ENCODE results near the gene PALM.
"Not testable (repeated sequence)": the region's sequence is repeated elsewhere in the genome, so short reads cannot be mapped to it uniquely, and the experiment has no call there.

PALM gene

DNA sequence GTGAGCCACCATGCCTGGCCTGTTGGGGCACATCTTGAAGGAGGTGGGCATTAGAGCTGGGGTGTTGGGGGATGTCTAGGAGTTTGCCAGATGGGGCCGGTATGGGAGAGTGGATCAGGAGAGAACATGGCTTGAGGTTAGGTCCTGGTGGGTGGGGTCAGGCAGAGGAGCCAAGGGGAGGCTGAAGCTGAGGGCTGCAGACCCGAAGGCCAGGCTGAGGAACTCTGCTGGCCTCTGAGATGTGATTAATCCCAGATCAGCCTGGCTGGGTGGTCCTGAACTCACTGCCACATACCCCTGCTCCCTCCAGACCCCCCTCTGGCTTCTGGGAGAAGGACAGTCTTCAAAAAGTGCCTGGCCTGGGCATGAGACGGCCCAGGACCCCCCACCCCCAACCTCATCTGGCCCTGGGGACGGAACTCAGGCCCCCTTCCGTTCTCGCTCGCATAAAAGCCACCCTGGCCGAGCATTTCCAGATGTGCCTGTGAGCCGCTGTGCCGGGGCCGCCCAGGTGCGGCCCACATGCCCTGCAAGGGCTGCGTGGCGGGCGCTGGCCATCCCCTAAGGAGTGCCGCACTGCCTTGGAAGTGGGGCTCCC is 29.8 kb upstream of the PALM start:
- DNase-seq (ENCODE audit: low read depth in 3 of 3, low spot score in 1 of 3) = no peak

DNA sequence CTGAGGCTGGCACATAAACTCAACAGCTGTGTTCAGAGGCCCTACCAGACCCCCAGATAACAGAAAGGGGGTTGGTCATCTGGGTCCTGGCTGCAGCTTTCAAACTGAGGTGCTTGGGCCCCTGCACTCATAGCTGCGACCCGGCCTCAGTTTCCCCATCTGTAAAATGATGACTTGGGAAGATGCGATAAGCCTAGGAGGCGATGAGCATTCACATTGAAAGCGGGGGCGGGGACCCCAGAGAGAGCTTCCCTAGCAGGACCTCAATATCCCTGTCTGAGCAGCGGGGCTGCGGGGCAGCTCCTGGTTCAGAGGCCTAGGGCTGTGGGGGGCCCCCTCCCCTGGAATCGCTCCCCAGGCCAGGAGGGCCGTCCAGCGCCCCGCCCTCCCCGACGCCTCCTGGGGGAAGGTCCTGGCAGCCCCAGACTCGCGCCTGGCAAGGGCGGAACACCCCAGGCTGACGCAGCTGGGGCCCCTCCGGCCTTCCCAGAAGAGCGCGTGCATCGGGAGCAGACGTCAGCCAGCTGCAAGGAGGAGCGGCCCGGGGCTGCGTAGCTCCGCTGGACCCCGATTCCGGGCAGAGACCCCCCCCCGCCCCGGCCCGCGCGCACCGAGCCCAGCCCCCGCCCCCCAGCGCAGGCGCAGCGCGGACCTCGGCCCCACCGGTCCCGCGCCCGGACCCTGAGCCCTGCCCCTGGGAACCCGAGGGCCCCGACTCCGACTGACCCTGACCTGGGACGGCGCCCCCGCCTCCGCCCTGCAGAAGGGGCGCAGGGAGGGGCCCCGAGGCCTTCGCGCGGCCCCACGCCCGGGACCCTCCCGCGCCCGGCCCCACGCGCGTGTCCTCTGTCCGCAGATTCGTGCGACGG is 29.1 kb upstream of the PALM start:
- DNase-seq (ENCODE audit: low read depth in 3 of 3, low spot score in 1 of 3) = no peak

DNA sequence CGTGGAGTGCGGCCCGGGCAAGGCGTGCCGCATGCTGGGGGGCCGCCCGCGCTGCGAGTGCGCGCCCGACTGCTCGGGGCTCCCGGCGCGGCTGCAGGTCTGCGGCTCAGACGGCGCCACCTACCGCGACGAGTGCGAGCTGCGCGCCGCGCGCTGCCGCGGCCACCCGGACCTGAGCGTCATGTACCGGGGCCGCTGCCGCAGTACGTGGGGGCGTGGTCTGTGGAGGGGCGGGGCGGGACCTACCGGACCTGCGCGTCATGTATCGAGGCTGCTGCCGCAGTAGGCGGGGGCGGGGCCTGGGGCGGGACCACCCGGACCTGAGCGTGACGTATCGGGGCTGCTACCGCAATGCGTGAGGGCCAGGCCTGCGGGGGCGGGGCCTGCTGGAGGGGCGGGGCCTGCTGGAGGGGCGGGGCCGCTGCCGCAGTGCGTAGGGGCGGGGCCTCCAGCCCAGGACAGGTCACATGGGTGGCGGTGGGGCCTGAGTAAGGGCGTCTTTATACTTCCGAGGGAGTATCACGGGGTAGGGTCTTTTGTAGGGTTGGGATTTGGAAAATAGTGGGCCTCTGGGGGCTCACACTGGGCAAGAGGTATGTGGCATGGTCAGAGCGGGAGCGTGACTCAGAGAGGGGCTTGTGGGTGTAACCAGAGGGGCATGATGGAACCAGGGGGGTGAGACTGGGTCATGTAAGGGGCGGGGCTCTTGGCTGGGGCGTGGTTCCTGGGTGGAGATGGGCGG is 28.3 kb upstream of the PALM start:
- DNase-seq (ENCODE audit: low read depth in 3 of 3, low spot score in 1 of 3) = peak; percentile 99 to 100 (median 100)

DNA sequence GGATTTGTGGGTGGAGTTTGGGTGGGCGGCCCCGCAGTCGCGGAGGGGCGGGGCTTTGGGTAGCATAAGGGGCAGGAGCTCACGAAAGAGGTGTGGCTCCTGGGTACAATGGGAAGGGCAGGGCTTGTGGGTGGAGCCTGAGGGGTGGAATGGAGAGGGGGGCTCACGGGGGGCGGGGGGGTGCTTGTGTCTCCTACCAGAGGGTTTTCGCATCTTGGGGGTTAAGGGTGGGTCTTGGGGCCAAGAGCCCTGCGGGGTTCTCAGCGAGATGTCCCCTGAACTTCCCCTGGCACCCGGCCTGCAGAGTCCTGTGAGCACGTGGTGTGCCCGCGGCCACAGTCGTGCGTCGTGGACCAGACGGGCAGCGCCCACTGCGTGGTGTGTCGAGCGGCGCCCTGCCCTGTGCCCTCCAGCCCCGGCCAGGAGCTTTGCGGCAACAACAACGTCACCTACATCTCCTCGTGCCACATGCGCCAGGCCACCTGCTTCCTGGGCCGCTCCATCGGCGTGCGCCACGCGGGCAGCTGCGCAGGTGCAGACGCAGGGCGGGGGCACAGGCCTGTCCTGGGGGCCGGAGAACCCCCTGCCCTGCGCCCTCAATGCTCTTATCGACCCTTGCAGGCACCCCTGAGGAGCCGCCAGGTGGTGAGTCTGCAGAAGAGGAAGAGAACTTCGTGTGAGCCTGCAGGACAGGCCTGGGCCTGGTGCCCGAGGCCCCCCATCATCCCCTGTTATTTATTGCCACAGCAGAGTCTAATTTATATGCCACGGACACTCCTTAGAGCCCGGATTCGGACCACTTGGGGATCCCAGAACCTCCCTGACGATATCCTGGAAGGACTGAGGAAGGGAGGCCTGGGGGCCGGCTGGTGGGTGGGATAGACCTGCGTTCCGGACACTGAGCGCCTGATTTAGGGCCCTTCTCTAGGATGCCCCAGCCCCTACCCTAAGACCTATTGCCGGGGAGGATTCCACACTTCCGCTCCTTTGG is 27.4 kb upstream of the PALM start:
- DNase-seq (ENCODE audit: low read depth in 3 of 3, low spot score in 1 of 3) = peak in 1 of 3 donors; percentile 92

DNA sequence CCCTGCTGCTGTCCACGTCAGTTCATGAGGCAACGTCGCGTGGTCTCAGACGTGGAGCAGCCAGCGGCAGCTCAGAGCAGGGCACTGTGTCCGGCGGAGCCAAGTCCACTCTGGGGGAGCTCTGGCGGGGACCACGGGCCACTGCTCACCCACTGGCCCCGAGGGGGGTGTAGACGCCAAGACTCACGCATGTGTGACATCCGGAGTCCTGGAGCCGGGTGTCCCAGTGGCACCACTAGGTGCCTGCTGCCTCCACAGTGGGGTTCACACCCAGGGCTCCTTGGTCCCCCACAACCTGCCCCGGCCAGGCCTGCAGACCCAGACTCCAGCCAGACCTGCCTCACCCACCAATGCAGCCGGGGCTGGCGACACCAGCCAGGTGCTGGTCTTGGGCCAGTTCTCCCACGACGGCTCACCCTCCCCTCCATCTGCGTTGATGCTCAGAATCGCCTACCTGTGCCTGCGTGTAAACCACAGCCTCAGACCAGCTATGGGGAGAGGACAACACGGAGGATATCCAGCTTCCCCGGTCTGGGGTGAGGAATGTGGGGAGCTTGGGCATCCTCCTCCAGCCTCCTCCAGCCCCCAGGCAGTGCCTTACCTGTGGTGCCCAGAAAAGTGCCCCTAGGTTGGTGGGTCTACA is 25.9 kb upstream of the PALM start:
- no peak for DNase-seq (ENCODE audit: low read depth in 3 of 3, low spot score in 1 of 3)

DNA sequence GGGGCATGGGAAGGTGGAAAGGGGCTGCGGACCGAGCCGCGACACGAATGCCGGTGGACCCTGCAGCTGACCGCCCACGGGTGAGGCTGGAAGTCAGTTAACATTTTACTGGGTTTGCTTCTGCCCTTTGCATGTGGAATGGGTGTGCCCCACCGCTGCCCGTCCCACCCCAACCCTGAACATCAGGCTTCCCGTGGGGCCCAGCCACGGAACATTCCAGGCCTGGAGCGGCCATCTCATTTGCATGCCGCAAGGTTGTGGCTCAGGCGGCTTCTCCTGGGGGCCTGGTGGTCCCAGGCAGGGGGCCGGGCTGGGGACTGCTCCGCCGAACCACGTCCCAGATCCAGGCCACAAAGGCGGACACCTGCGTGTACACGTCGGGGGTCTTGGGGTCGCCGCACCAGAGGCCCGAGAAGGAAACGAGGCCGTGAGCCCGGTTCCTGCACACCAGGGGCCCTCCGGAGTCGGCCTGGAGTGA is 23.2 kb upstream of the PALM start:
- DNase-seq (ENCODE audit: low read depth in 3 of 3, low spot score in 1 of 3) = no peak

DNA sequence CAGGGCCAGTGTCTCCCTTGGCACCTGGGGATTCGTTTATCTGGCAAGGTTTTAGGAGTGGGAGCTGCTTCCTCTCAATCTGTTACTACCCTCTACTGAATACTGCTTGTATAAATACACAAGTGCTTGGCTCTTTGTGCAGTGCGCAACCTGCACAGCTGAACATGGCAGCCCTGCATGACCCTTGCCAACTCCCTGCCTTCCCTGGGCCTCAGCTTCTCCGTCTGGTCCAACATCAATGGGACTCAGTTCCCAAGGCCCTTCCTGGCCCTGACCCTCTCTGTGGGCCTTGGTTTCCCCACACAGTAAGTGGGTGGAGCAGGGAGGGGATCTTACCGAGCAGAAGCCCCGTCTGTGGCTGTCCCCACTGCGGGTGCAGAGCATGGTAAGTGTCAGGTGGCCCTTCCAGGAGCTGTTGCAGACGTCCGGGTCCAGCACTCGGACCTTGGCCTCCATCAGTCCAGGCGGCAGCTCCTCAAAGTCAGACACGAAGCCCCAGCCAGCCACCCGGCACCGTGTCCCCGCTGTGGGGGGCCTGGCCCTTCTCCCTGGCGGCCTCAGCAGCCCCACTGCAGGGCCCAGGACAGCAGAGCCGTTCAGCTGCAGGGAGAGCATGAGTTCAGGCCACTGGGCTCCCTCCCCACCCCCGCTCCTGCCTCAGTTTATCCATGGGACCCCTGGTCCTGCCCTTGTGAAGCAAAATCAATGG is 22.0 kb upstream of the PALM start:
- no peak for DNase-seq (ENCODE audit: low read depth in 3 of 3, low spot score in 1 of 3)

DNA sequence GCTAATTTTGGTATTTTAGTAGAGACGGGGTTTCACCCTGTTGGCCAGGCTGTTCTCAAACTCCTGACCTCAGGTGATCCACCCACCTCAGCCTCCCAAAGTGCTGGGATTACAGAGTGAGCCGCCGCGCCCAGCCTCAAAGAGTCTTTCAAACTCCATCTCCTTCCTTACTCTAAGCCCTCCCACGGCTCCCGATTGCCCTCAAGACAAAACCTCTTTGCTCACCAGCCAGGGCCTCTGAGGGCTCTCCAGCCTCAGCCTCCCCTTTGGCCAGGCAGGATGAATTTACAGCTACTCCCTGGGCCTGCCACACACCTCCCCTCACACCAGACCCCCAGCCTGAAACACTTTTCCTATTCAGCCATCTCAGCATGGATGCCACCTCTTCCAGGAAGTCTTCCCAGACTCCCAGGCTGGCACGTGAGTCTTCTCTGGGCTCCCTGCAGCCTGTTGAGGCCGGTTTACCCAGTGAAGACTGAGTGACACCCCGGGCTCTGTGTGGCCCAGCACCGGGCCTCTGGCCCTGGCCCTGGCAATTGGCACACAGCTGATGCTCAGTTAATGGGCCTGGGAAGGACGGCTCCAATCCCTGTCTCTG is 21.1 kb upstream of the PALM start:
- DNase-seq (ENCODE audit: low read depth in 3 of 3, low spot score in 1 of 3) = no peak

DNA sequence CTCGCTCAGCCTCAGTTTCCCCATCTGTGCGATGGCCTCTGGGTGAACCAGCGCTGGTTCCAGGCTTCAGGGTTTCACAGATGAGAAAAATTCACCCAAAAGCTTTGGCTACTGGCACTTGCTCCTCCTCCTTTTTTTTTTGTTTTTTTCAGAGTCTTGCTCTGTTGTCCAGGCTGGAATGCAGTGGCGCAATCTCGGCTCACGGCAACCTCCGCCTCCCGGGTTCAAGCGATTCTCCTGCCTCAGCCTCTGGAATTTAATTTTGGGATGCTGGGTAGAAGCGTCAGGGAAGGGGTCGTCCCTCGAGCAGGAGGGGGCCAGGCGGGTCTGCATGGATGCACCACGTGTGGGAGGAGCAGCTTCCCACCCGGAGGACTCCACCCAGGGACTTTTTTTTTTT is 20.5 kb upstream of the PALM start:
- DNase-seq (ENCODE audit: low read depth in 3 of 3, low spot score in 1 of 3) = no peak

DNA sequence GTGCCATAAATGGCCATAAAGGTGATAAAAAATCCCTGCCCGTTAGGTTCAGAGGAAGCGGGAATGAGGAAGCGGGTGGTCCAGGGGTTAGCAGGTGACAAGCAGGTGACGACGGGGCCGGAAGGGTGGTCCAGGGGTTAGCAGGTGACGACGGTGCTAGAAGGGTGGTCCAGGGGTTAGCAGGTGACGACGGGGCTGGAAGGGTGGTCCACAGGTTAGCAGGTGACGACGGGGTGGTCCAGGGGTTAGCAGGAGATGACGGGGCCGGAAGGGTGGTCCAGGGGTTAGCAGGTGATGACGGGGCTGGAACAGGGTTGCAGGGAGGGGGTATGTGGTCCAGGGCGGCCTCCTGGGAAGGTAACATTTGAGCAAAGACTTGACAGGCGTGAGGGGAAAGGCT is 19.7 kb upstream of the PALM start:
- DNase-seq (ENCODE audit: low read depth in 3 of 3, low spot score in 1 of 3) = no peak

DNA sequence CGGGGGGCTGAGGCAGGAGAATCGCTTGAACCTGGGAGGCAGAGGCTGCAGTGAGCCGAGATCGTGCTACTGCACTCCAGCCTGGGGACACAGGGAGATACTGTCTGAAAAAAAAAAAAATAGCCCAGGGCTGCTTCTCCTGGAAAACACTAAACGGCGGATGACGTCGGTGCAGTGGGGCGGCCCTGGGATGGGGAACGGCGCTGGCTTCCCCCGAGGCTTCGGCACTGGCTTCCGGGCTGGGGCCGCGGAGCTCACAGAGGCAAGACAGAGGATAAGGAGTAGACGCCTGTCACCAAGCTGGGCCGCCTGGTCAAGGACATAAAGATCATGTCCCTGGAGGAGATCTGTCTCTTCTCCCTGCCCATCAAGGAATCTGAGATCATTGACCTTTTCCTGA is 18.5 kb upstream of the PALM start:
- DNase-seq (ENCODE audit: low read depth in 3 of 3, low spot score in 1 of 3) = no peak

DNA sequence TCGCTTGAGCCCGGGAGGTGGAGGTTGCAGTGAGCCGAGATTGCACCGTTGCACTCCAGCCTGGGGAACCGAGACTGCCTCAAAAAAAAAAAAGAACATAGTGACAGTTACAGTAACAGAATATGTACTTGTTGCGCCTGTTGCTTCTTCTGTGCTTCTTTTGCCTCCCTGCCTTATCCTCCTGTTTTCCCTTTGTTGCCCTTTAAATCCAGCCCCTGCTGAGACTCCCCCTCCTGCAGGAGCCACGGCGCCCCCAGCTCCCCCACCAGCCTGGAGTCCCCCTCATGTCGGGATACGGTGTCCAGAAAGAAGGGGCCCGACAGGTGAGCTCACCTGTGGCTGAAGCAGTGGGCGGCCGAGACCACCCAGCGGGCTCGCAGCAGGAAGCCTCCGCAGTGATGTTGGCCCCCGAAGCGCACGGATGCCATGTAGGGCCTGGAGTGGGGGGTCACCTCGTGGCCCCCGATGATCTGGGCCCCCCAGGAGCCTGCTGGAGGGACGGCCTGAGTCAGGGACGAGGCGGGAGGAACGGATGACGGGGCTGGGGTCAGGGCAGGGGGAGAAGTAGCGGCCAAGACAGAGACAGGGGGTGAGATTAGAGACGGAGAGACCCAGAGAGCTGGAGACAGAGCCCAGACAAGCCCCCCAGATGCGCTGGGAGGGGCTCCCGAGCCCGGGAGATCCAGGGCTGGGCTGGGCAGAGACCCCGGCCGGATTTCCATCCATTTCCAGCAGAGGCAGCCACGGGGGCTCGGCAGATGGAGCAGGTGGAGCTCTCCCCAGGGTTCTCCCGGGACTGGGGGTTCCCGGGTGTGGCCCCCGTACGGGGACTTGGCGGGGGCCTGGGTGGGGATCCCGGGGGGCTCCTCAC is 14.0 kb upstream of the PALM start:
- DNase-seq (ENCODE audit: low read depth in 3 of 3, low spot score in 1 of 3) = no peak

DNA sequence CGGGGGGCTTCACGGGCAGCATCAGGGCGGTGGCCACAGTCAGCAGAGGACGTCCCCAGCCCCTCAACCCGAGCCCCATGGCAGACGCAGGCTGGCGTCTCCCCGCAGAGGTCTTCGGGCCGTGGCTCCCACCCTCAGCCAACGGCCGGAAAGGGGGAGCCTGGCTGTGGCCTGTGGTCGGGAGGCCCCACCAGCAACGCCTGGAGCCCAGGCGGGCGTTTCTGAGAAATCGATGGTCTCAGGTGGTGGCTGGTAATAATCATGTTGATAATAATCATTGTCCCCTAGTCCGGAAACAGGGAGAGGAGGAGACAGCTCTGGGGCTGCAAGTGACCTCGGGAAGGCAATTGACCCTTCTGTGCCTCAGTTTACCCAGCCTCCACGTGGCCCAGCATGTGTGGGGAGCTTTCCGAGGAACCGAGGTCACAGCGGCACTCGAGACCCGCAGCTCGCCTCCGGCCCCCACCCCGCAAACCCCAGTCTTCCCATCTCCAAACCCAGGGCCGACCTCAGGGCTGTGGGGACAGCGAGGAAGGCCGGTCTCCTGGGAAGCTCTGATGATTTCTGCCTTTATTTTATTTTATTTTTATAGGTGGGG is 13.3 kb upstream of the PALM start, which contains the start of gene PRSS57:
PRSS57 (minus strand) TSS at position 101 of the 598 bp plus-strand sequence; CDS start at position 79, 22 bp downstream.
- DNase-seq (ENCODE audit: low read depth in 3 of 3, low spot score in 1 of 3) = no peak

DNA sequence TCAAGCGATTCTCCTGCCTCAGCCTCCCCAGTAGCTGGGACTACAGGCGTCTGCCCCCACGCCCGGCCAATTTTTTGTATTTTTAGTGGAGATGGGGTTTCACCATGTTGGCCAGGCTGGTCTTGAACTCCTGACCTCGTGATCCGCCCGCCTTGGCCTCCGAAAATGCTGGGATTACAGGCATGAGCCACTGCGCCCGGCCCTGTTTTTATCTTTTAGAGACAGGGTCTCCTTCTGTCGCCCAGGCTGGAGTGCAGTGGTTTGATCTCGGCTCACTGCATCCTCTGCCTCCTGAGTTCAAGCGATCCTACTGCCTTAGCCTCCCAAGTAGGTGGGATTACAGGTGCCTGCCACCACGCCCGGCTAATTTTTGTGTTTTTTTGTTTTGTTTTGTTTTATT is 10.2 kb upstream of the PALM start:
- not testable (repeated sequence) for DNase-seq (ENCODE audit: low read depth in 3 of 3, low spot score in 1 of 3)

DNA sequence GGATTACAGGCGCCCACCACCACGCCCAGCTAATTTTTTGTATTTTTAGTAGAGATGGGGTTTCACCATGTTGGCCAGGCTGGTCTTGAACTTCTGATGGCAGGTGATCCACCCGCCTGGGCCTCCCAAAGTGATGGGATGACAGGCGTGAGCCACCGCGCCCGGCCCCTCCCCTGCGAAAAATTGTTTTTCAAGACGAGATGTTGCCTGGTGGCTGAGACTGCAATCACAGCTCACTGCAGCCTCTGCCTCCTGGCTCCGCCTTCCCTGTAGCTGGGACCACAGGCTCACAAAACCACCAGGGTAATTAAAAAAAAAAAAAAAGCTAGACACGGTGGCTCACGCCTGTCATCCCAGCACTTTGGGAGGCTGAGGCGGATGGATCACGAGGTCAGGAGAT is 8.8 kb upstream of the PALM start:
- not testable (repeated sequence) for DNase-seq (ENCODE audit: low read depth in 3 of 3, low spot score in 1 of 3)

DNA sequence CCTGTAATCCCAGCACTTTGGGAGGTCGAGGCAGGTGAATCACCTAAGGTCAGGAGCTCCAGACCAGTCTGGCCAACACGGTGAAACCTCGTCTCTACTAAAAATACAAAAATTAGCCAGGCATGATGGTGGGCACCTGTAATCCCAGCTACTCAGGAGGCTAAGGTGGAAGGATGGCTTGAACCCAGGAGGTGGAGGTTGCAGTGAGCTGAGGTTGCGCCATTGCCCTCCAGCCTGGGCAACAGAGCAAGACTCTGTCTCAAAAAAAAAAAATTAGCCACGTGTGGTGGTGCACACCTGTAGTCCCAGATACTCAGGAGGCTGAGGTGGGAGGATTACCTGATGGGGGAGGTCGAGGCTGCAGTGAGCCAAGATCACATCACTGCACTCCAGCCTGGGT is 5.9 kb upstream of the PALM start:
- not testable (repeated sequence) for DNase-seq (ENCODE audit: low read depth in 3 of 3, low spot score in 1 of 3)

DNA sequence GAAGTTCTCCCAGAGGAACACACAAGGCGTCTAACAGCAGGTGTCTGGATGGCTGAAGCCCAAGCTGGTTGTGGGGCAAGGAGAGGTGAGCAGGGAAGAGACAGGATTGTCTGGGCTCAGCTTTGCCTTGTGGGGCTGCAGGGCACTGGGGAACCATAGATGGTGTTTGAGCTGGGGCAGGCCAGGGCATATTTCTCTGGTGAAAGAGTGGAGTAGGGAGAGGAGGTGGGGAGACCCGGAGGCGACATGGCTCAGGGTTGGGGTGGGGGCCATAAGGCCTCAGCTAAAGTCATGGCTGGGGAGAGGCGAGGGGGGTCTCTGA is 5.4 kb upstream of the PALM start:
- no peak for DNase-seq (ENCODE audit: low read depth in 3 of 3, low spot score in 1 of 3)
